ENCODE measurements around the gene AKAP1.

The AKAP1 gene, protein sequence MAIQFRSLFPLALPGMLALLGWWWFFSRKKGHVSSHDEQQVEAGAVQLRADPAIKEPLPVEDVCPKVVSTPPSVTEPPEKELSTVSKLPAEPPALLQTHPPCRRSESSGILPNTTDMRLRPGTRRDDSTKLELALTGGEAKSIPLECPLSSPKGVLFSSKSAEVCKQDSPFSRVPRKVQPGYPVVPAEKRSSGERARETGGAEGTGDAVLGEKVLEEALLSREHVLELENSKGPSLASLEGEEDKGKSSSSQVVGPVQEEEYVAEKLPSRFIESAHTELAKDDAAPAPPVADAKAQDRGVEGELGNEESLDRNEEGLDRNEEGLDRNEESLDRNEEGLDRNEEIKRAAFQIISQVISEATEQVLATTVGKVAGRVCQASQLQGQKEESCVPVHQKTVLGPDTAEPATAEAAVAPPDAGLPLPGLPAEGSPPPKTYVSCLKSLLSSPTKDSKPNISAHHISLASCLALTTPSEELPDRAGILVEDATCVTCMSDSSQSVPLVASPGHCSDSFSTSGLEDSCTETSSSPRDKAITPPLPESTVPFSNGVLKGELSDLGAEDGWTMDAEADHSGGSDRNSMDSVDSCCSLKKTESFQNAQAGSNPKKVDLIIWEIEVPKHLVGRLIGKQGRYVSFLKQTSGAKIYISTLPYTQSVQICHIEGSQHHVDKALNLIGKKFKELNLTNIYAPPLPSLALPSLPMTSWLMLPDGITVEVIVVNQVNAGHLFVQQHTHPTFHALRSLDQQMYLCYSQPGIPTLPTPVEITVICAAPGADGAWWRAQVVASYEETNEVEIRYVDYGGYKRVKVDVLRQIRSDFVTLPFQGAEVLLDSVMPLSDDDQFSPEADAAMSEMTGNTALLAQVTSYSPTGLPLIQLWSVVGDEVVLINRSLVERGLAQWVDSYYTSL

GRCh38 chr17:57084802-57085447, at the start of gene AKAP1:
AKAP1 (plus strand) TSS chr17:57085246; CDS start chr17:57105465, 20,219 bp downstream.
- peaks cover 21% of the 10 kb centered on the region for H3K4me1 Mint-ChIP-seq
- H3K27me3 Mint-ChIP-seq = no peaks in the 10 kb centered on the region
- ATAC-seq (ENCODE audit: low read depth) (peak; percentile 83), DNase-seq (ENCODE audit: low spot score in 2 of 2) (peak; percentile 91 to 93)
- no peaks in the 10 kb centered on the region for H3K9me3 Mint-ChIP-seq
- H3K27ac Mint-ChIP-seq = peak within 1 kb of the TSS; percentile 78
- H3K4me3 Mint-ChIP-seq = peak within 1 kb of the TSS; percentile 88
- H3K36me3 Mint-ChIP-seq = no peaks in the 10 kb centered on the region

DNA sequence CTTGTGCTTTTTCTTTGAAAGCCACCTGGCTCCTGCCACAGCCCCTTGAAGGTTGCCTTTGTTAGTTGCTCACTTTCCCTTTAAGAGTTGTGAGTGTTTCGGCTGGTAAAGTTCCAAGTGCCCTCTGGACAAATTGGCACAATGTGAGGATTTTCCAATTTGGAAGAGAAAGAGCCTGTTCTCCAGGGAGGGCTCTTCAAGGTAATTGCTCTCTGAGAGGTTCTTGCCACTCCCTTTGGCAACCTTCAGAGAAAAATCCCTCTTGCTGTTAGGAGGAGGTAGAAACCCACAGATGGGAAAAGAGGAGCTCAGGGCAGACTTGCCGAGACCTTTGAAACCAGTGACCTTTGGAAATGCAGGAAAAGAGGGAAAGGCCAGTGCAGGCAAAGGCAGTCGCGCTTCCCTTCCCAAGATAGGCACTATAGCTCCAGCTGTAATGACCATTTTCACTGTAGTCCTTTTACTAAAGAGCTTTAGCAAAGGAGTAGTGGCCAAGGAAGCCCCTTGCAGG, 49.0 kb upstream of the AKAP1 start:
- peaks cover 3% of the 10 kb centered on the region for H3K4me1 Mint-ChIP-seq
- no peak for ATAC-seq (ENCODE audit: low read depth)
- no peak overlapping the region for H3K4me3 Mint-ChIP-seq
- peaks cover 7% of the 10 kb centered on the region for H3K27me3 Mint-ChIP-seq
- no peaks in the 10 kb centered on the region for H3K36me3 Mint-ChIP-seq
- no peaks in the 10 kb centered on the region for H3K9me3 Mint-ChIP-seq
- H3K27ac Mint-ChIP-seq = no peak overlapping the region
- no peak for DNase-seq (ENCODE audit: low spot score in 2 of 2)

DNA sequence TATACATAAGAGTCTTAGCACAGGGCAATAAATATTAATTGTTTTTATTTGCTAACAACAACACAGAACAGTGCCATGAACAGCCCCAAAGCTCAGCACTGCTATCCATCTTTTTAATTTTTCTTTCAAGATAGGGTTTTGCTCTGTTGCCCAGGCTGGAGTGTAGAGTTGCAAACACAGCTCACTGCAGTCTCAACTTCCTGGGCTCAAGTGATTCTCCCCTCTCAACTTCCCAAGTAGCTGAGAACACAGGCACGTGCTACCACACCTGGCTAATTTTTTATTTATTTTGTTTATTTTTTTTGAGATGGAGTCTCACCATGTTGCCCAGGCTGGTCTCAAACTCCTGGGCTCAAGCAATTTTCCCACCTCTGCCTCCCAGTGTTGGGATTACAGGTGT, 47.6 kb upstream of the AKAP1 start:
- Mint-ChIP-seq H3K27me3 (peaks cover 7% of the 10 kb centered on the region), H3K36me3 (no peaks in the 10 kb centered on the region)

DNA sequence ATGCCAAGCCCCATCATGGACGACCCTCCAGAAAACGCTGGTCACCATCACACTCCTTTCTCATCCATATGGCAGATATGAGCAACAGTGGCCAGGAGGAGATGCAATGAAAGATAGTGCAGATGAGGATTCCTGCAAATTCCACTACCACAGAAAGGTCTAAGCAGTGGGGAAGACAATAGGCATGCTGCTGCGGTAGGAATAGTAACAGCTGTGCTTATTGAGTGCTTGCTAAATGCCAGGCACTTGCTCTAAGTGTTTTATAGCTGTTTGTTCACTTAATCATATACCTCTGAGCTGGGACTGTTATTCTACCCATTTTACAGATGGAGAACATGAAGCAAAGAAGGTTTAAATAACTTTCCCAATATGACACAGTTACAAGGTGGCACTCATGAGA, 46.6 kb upstream of the AKAP1 start:
- Mint-ChIP-seq H3K4me1 (peaks cover 5% of the 10 kb centered on the region), H3K27me3 (peaks cover 10% of the 10 kb centered on the region), H3K27ac (no peak overlapping the region), H3K4me3 (no peak overlapping the region), H3K9me3 (peaks cover 1% of the 10 kb centered on the region), H3K36me3 (no peaks in the 10 kb centered on the region)
- ATAC-seq (ENCODE audit: low read depth) (no peak), DNase-seq (ENCODE audit: low spot score in 2 of 2) (no peak)

More for the DNA sequence above, 47.6 kb upstream of the AKAP1 start:
- no peak overlapping the region for H3K4me3 Mint-ChIP-seq
- H3K4me1 Mint-ChIP-seq = peaks cover 3% of the 10 kb centered on the region
- ATAC-seq (ENCODE audit: low read depth) = no peak
- no peak for DNase-seq (ENCODE audit: low spot score in 2 of 2)
- H3K9me3 Mint-ChIP-seq = no peaks in the 10 kb centered on the region
- no peak overlapping the region for H3K27ac Mint-ChIP-seq

- H3K4me3 Mint-ChIP-seq = no peak overlapping the region
- peaks cover 8% of the 10 kb centered on the region for H3K4me1 Mint-ChIP-seq
- no peak overlapping the region for H3K27ac Mint-ChIP-seq
- no peak for ATAC-seq (ENCODE audit: low read depth)
- H3K9me3 Mint-ChIP-seq = peaks cover 1% of the 10 kb centered on the region
- no peak for DNase-seq (ENCODE audit: low spot score in 2 of 2)
- no peaks in the 10 kb centered on the region for H3K36me3 Mint-ChIP-seq
- peaks cover 14% of the 10 kb centered on the region for H3K27me3 Mint-ChIP-seq
Measured at GRCh38 chr17:57040571-57040970, 44.5 kb upstream of the AKAP1 start.

GRCh38 chr17:57043276-57043675, 41.8 kb upstream of the AKAP1 start:
- Mint-ChIP-seq H3K36me3 (no peaks in the 10 kb centered on the region), H3K27ac (no peak overlapping the region), H3K4me1 (peaks cover 20% of the 10 kb centered on the region), H3K27me3 (peaks cover 17% of the 10 kb centered on the region), H3K4me3 (no peak overlapping the region), H3K9me3 (peaks cover 1% of the 10 kb centered on the region)
- ATAC-seq (ENCODE audit: low read depth) (no peak), DNase-seq (ENCODE audit: low spot score in 2 of 2) (no peak)

DNA sequence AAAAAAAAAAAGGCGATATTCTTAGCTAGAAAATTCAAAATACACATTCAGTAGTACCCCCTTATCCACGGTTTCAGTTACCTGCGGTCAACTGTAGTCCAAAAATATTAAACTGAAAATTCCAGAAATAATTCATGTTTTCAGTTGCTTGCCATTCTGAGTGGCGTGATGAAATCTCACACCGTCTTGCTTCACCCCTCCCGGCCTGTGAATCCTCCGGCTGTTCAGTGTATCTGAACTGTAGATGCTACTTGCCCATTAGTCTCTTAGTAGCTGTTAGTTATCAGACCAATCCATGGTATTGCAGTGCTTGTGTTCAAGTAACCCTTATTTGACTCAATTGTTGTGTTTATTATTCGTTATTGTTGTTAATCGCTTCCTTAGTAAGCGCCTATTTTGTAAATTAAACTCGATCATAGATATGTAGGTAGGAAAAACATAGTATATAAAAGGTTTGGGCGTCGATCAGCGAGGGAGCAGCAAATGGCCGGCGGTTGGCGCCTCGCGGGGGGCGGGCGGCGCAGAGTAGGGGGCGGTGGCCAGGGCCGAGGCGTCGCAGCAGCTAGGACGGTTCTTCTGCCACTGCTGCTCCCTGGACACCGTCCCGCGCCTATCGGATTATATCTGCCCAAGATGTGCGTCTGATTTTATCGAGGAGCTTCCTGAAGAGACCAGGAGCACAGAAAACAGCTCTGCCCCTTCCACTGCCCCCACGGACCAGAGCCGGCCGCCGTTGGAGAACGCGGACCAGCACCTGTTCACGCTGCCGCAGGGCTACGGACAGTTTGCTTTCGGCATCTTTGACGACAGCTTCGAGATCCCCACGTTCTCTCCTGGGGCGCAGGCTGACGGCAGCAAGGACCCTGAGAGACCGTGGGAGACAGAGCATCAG, 39.8 kb upstream of the AKAP1 start:
- DNase-seq (ENCODE audit: low spot score in 2 of 2) = no peak

DNA sequence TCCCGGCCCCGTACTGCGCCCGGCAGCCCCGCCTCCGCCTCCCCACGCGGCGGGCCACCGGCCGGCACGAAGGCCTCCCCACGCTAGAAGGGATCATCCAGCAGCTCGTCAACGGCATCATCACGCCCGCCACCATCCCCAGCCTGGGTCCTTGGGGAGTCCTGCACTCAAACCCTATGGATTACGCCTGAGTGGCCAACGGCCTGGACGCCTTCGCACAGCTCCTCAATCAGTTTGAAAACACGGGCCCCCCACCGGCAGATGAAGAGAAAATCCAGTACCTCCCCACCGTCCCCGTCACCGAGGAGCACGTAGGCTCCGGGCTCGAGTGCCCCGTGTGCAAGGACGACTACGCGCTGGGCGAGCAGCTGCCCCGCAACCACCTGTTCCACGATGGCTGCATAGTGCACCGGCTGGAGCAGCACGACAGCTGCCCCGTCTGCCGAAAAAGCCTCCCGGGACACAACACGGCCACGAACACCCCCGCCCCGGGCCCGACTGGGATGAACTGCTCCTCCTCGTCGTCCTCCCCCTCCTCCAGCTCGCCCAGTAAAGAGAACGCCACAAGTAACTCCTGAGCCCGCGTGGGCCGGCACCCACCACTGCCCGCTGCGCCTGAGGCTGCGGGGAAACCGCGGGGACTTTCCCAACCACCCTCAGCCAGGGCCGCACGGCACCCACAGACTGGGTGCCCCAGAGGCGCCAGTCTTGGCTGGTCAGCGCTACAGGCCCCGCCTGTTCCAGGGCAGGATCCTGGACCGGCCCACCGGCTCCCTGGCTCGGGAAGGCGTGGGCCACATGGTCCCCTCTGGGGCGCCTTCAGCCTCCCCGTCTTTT, 39.0 kb upstream of the AKAP1 start:
- Mint-ChIP-seq H3K4me3 (peak overlapping the region; percentile 87), H3K4me1 (peaks cover 17% of the 10 kb centered on the region), H3K27me3 (peaks cover 16% of the 10 kb centered on the region), H3K9me3 (peaks cover 1% of the 10 kb centered on the region), H3K36me3 (no peaks in the 10 kb centered on the region), H3K27ac (peak overlapping the region; percentile 78)
- DNase-seq (ENCODE audit: low spot score in 2 of 2) (peak; percentile 28 to 40), ATAC-seq (ENCODE audit: low read depth) (peak; percentile 76)

More for the DNA sequence above, 39.8 kb upstream of the AKAP1 start:
- Mint-ChIP-seq H3K27me3 (peaks cover 16% of the 10 kb centered on the region), H3K4me1 (peaks cover 17% of the 10 kb centered on the region), H3K27ac (peak overlapping the region; percentile 78), H3K36me3 (no peaks in the 10 kb centered on the region), H3K4me3 (peak overlapping the region; percentile 87), H3K9me3 (peaks cover 1% of the 10 kb centered on the region)
- no peak for ATAC-seq (ENCODE audit: low read depth)

DNA sequence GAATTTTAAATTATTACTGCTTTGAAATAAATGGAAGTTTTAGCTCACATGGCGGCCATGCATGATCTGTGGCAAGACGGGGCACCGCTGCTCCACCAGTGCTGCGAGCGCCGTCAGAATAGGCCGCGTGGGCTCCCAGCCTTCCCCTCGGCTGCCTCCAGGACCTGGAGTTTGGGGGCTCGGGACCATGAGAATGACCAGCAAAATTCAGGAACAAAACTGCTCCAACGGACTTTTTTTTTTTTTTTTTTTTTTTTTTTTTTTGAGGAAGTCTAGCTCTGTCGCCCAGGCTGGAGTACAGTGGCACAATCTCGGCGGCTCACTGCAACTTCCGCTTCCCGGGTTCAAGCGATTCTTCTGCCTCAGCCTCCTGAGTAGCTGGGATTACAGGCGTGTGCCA, 38.3 kb upstream of the AKAP1 start:
- no peaks in the 10 kb centered on the region for H3K36me3 Mint-ChIP-seq
- H3K27ac Mint-ChIP-seq = no peak overlapping the region
- H3K4me3 Mint-ChIP-seq = peak overlapping the region; percentile 87
- peaks cover 17% of the 10 kb centered on the region for H3K4me1 Mint-ChIP-seq
- ATAC-seq (ENCODE audit: low read depth) (peak; percentile 17), DNase-seq (ENCODE audit: low spot score in 2 of 2) (no peak)
- peaks cover 1% of the 10 kb centered on the region for H3K9me3 Mint-ChIP-seq
- H3K27me3 Mint-ChIP-seq = peaks cover 17% of the 10 kb centered on the region

GRCh38 chr17:57048096-57048495, 37.0 kb upstream of the AKAP1 start:
- H3K36me3 Mint-ChIP-seq = no peaks in the 10 kb centered on the region
- DNase-seq (ENCODE audit: low spot score in 2 of 2) (no peak), ATAC-seq (ENCODE audit: low read depth) (no peak)
- no peak overlapping the region for H3K4me3 Mint-ChIP-seq
- no peak overlapping the region for H3K27ac Mint-ChIP-seq
- peaks cover 16% of the 10 kb centered on the region for H3K27me3 Mint-ChIP-seq
- no peaks in the 10 kb centered on the region for H3K9me3 Mint-ChIP-seq
- H3K4me1 Mint-ChIP-seq = peaks cover 15% of the 10 kb centered on the region

DNA sequence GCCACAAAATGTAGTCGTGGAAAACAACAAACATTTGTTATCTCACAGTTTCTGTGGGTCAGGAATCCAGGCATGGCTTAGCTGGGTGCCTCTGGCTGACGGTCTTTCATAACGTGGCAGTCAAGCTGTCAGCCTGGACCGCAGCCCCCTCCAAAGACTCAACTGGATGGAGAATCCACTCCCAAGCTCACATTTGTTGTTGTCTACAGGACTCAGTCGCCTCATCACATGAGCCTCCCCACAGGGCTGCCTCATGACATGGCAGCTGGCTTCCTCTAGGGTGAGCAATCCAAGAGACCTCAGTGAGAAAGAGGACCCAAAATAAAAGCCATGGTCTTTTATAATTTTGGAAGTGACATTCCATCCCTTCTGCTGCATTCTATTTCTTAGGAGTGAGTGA, 34.7 kb upstream of the AKAP1 start:
- Mint-ChIP-seq H3K36me3 (no peaks in the 10 kb centered on the region), H3K4me1 (peaks cover 17% of the 10 kb centered on the region), H3K9me3 (no peaks in the 10 kb centered on the region), H3K27me3 (peaks cover 10% of the 10 kb centered on the region), H3K27ac (no peak overlapping the region), H3K4me3 (no peak overlapping the region)
- ATAC-seq (ENCODE audit: low read depth) = no peak
- DNase-seq (ENCODE audit: low spot score in 2 of 2) = no peak

- H3K27ac Mint-ChIP-seq = no peak overlapping the region
- no peak for ATAC-seq (ENCODE audit: low read depth)
- no peaks in the 10 kb centered on the region for H3K9me3 Mint-ChIP-seq
- H3K36me3 Mint-ChIP-seq = no peaks in the 10 kb centered on the region
- H3K27me3 Mint-ChIP-seq = peaks cover 8% of the 10 kb centered on the region
- H3K4me1 Mint-ChIP-seq = peaks cover 15% of the 10 kb centered on the region
- no peak overlapping the region for H3K4me3 Mint-ChIP-seq
- DNase-seq (ENCODE audit: low spot score in 2 of 2) = no peak
Measured at GRCh38 chr17:57051886-57052361, 33.1 kb upstream of the AKAP1 start.

Data from memory B cell (primary cell).